ENCODE data around the gene PTPN14.
A peak's percentile ranks its signal among the peaks of the same experiment; 100 is the strongest.

Gene PTPN14

GRCh38 chr1:214435867-214436266, 115.5 kb downstream of the PTPN14 start:
- no peak for DNase-seq (ENCODE audit: low read depth in 4 of 4, low spot score in 1 of 4)

GRCh38 chr1:214432245-214432644, 119.2 kb downstream of the PTPN14 start:
- no peak for DNase-seq (ENCODE audit: low read depth in 4 of 4, low spot score in 1 of 4)

- DNase-seq (ENCODE audit: low read depth in 4 of 4, low spot score in 1 of 4) = no peak
Observed at GRCh38 chr1:214429951-214430770, 121.2 kb downstream of the PTPN14 start.

GRCh38 chr1:214427871-214428277, 123.5 kb downstream of the PTPN14 start:
- peak; percentile 1 to 37 (median 27) for DNase-seq (ENCODE audit: low read depth in 4 of 4, low spot score in 1 of 4)

GRCh38 chr1:214426426-214426812, 125.0 kb downstream of the PTPN14 start:
- DNase-seq (ENCODE audit: low read depth in 4 of 4, low spot score in 1 of 4) = no peak

GRCh38 chr1:214425716-214426425, 125.5 kb downstream of the PTPN14 start:
- DNase-seq (ENCODE audit: low read depth in 4 of 4, low spot score in 1 of 4) = no peak

- no peak for DNase-seq (ENCODE audit: low read depth in 4 of 4, low spot score in 1 of 4)
Observed at GRCh38 chr1:214425101-214425500, 126.3 kb downstream of the PTPN14 start.

GRCh38 chr1:214423045-214423444, 128.4 kb downstream of the PTPN14 start:
- DNase-seq (ENCODE audit: low read depth in 4 of 4, low spot score in 1 of 4) = no peak

- no peak for DNase-seq (ENCODE audit: low read depth in 4 of 4, low spot score in 1 of 4)
Observed at GRCh38 chr1:214422137-214422671, 129.2 kb downstream of the PTPN14 start.

- DNase-seq (ENCODE audit: low read depth in 4 of 4, low spot score in 1 of 4) = no peak
Observed at GRCh38 chr1:214420833-214421232, 130.6 kb downstream of the PTPN14 start.

- no peak for DNase-seq (ENCODE audit: low read depth in 4 of 4, low spot score in 1 of 4)
Observed at GRCh38 chr1:214420341-214420740, 131.1 kb downstream of the PTPN14 start.

- DNase-seq (ENCODE audit: low read depth in 4 of 4, low spot score in 1 of 4) = no peak
Observed at GRCh38 chr1:214419650-214420049, 131.8 kb downstream of the PTPN14 start.

- no peak for DNase-seq (ENCODE audit: low read depth in 4 of 4, low spot score in 1 of 4)
Observed at GRCh38 chr1:214418391-214418790, 133.0 kb downstream of the PTPN14 start.

- no peak for DNase-seq (ENCODE audit: low read depth in 4 of 4, low spot score in 1 of 4)
Observed at GRCh38 chr1:214417545-214418210, 133.7 kb downstream of the PTPN14 start.

- DNase-seq (ENCODE audit: low read depth in 4 of 4, low spot score in 1 of 4) = no peak
Observed at GRCh38 chr1:214416858-214417257, 134.5 kb downstream of the PTPN14 start.

GRCh38 chr1:214416417-214416816, 135.0 kb downstream of the PTPN14 start:
- no peak for DNase-seq (ENCODE audit: low read depth in 4 of 4, low spot score in 1 of 4)

- DNase-seq (ENCODE audit: low read depth in 4 of 4, low spot score in 1 of 4) = no peak
Observed at GRCh38 chr1:214415131-214415530, 136.3 kb downstream of the PTPN14 start.

GRCh38 chr1:214414691-214415090, 136.7 kb downstream of the PTPN14 start:
- DNase-seq (ENCODE audit: low read depth in 4 of 4, low spot score in 1 of 4) = no peak

GRCh38 chr1:214413315-214413714, 138.1 kb downstream of the PTPN14 start:
- no peak for DNase-seq (ENCODE audit: low read depth in 4 of 4, low spot score in 1 of 4)

GRCh38 chr1:214404571-214405213, 146.7 kb downstream of the PTPN14 start:
- DNase-seq (ENCODE audit: low read depth in 4 of 4, low spot score in 1 of 4) = no peak

- no peak for DNase-seq (ENCODE audit: low read depth in 4 of 4, low spot score in 1 of 4)
Observed at GRCh38 chr1:214404154-214404553, 147.2 kb downstream of the PTPN14 start.

All from stimulated activated CD4-positive, alpha-beta T cell treated with anti-CD3 and anti-CD28 coated beads, Interleukin-1b, Interleukin-23, amount 100 ng/mL, for 24 hours (primary cell).